Fibroblast of lung (primary cell): ENCODE measurements around the gene MTG2. TPM values are rescaled to one million over a fixed set of nuclear protein-coding genes. Genes with fewer than 3 reads are reported as not detected.

ENCODE experiments used
- DNase-seq, 2 donors: peaks; one replicate each; pipeline versions ENCODE4 v3.0.0 to v3.0.0-alpha.2; 2010; ENCODE audit warnings: low read depth in 2 of 2
- H2AFZ ChIP-seq: 2 replicates; pipeline ENCODE4 v1.5.1; 2012; ENCODE audit warnings: low read length, control low read depth, inconsistent platforms
- H3K27ac ChIP-seq: 2 replicates; pipeline ENCODE4 v1.5.1; 2011; ENCODE audit warnings: low read length, control low read depth; ENCODE audit not compliant: insufficient read depth
- H3K27me3 ChIP-seq: 2 replicates; pipeline ENCODE4 v1.5.1; 2011; ENCODE audit warnings: mild to moderate bottlenecking, low read length; ENCODE audit not compliant: control insufficient read depth, insufficient read depth
- H3K36me3 ChIP-seq: 2 replicates; pipeline ENCODE4 v1.5.1; 2011; ENCODE audit warnings: low read length; ENCODE audit not compliant: control insufficient read depth, insufficient read depth
- H3K4me1 ChIP-seq: 2 replicates; pipeline ENCODE4 v1.5.1; 2011; ENCODE audit warnings: low read length; ENCODE audit not compliant: control insufficient read depth, insufficient read depth; ENCODE audit errors: extremely low read depth
- H3K4me2 ChIP-seq: 2 replicates; pipeline ENCODE4 v1.5.1; 2011; ENCODE audit warnings: low read length, control low read depth; ENCODE audit not compliant: insufficient read depth; ENCODE audit errors: extremely low read depth
- H3K4me3 ChIP-seq, 4 experiments: fragments of 200-600 bp in 1 of 4; sonication (generic) in 1 of 4; replicated peaks in 1 of 4; 2 replicates each; pipeline ENCODE4 v1.5.1; 2011 to 2016; ENCODE audit warnings: low read length in 4 of 4, low read depth in 3 of 4, mild to moderate bottlenecking in 3 of 4, control low read depth in 2 of 4, inconsistent platforms in 1 of 4, mixed read lengths in 1 of 4; ENCODE audit not compliant: insufficient read depth in 1 of 4; ENCODE audit errors: control extremely low read depth in 1 of 4
- H3K79me2 ChIP-seq: 2 replicates; pipeline ENCODE4 v1.5.1; 2012; ENCODE audit warnings: mild to moderate bottlenecking, low read length, inconsistent platforms; ENCODE audit not compliant: control insufficient read depth, insufficient read depth
- H3K9ac ChIP-seq: 2 replicates; pipeline ENCODE4 v1.5.1; 2011; ENCODE audit warnings: mild to moderate bottlenecking, low read length, control low read depth; ENCODE audit not compliant: insufficient read depth
- H3K9me3 ChIP-seq: 2 replicates; pipeline ENCODE4 v1.5.1; 2012; ENCODE audit warnings: low read depth, low read length; ENCODE audit not compliant: control insufficient read depth, insufficient read depth
- H4K20me1 ChIP-seq: 2 replicates; pipeline ENCODE4 v1.5.1; 2011; ENCODE audit warnings: low read length; ENCODE audit not compliant: control insufficient read depth, insufficient read depth; ENCODE audit errors: extremely low read depth
- CTCF ChIP-seq, 2 donors: IDR thresholded peaks in 1 of 2; conservative IDR thresholded peaks in 1 of 2; 1 replicate in 1 of 2; 2 replicates in 1 of 2; pipeline ENCODE4 v1.5.1; 2011 to 2012; ENCODE audit warnings: low read length in 2 of 2, control low read depth in 1 of 2, inconsistent platforms in 1 of 2, low read depth in 1 of 2, mild to moderate bottlenecking in 1 of 2
- EZH2 ChIP-seq: IDR thresholded peaks from 2 replicates; pipeline ENCODE4 v1.5.1; 2012; ENCODE audit warnings: low read length, control low read depth, mild to moderate bottlenecking; ENCODE audit errors: missing control alignments
- polyA plus RNA-seq, 2 donors: library from polyadenylated mRNA; depleted of rRNA in 1 of 2; stranded (reverse) in 1 of 2; unstranded in 1 of 2; fragments of >200 nt; gene quantifications; 2 replicates each; pipeline ENCODE4 v1.2.1, GENCODE V29; 2011 to 2012; ENCODE audit warnings: missing spikeins in 1 of 2
- total RNA-seq: library from RNA; depleted of rRNA; stranded (reverse); fragments of >200 nt; gene quantifications from 2 replicates; pipeline ENCODE4 v1.2.1, GENCODE V29; 2014

Gene MTG2
- total and polyA plus RNA-seq, 2 donors (not counting 1 experiment from before 2014, with no cell fraction given) = 16.5 to 17.5 TPM

DNA sequence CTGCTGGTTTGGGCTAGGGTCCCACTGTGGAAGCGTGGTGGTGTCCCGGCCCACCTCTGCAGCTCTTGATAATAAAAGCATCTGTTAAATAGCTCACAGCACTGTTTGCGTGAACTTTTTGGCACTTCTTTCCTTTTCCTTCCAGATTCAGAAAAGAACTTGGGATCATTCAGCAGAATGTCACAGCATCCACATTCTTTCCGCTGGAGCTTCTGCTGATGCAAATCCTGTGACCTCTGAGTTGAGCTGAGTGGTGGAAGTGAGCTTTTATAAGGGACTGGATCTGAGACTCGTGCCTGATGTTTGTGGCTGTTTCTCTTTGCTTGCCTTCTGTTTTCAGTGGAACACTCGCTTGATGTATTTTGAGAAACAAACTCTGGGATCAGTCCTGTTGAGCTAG, 59.3 kb downstream of the MTG2 start:
- Histone ChIP-seq H3K4me1 (no peaks in the 10 kb centered on the region), H3K4me2 (no peak overlapping the region), H4K20me1 (peaks cover 2% of the 10 kb centered on the region), H3K9ac (no peak overlapping the region), H2AFZ (no peak overlapping the region), H3K27me3 (no peaks in the 10 kb centered on the region), H3K4me3 (no peak overlapping the region), H3K27ac (no peak overlapping the region), H3K9me3 (no peaks in the 10 kb centered on the region), H3K79me2 (peaks cover 17% of the 10 kb centered on the region), H3K36me3 (peaks cover 2% of the 10 kb centered on the region)
- DNase-seq = no peak
- TF ChIP-seq EZH2 = no peak
- no peak for TF ChIP-seq CTCF (conservative IDR thresholded peaks at IDR 0.05 in 1 of 2, IDR thresholded peaks at IDR 0.05 in 1 of 2; ENCODE audit: low read depth in 1 of 2, low read length in 2 of 2)

GRCh38 chr20:62243106-62243505, 60.3 kb downstream of the MTG2 start:
- Histone ChIP-seq H3K4me3 (no peak overlapping the region), H2AFZ (no peak overlapping the region), H3K27ac (no peak overlapping the region), H3K4me2 (no peak overlapping the region), H3K9ac (no peak overlapping the region), H3K4me1 (no peaks in the 10 kb centered on the region), H4K20me1 (peaks cover 3% of the 10 kb centered on the region), H3K36me3 (peaks cover 2% of the 10 kb centered on the region), H3K27me3 (no peaks in the 10 kb centered on the region), H3K79me2 (peaks cover 17% of the 10 kb centered on the region), H3K9me3 (no peaks in the 10 kb centered on the region)
- no peak for DNase-seq
- TF ChIP-seq CTCF (conservative IDR thresholded peaks at IDR 0.05 in 1 of 2, IDR thresholded peaks at IDR 0.05 in 1 of 2; ENCODE audit: low read depth in 1 of 2, low read length in 2 of 2) = no peak
- no peak for TF ChIP-seq EZH2

GRCh38 chr20:62243906-62244515, 61.2 kb downstream of the MTG2 start:
- peaks cover 3% of the 10 kb centered on the region for H4K20me1 ChIP-seq

More at GRCh38 chr20:62243906-62244515, 61.2 kb downstream of the MTG2 start:
- Histone ChIP-seq H3K4me3 (no peak overlapping the region), H3K4me2 (no peak overlapping the region), H3K9me3 (no peaks in the 10 kb centered on the region), H2AFZ (no peak overlapping the region), H3K27ac (no peak overlapping the region), H3K79me2 (peaks cover 15% of the 10 kb centered on the region), H3K27me3 (no peaks in the 10 kb centered on the region), H3K4me1 (no peaks in the 10 kb centered on the region), H3K9ac (no peak overlapping the region), H3K36me3 (peaks cover 2% of the 10 kb centered on the region)
- no peak for TF ChIP-seq CTCF (conservative IDR thresholded peaks at IDR 0.05 in 1 of 2, IDR thresholded peaks at IDR 0.05 in 1 of 2; ENCODE audit: low read depth in 1 of 2, low read length in 2 of 2)
- TF ChIP-seq EZH2 = no peak
- no peak for DNase-seq
